Neural progenitor cell (in vitro differentiated cells): Measurements from ENCODE around the gene FILIP1. TPM values are rescaled to one million over a fixed set of nuclear protein-coding genes. Genes with fewer than 3 reads are reported as not detected.

Experiments
- DNase-seq: peaks from one replicate; pipeline ENCODE4 v3.0.0-alpha.2; 2016; ENCODE audit warnings: low spot score
- H2AFZ ChIP-seq: fragments of 200-600 bp; sonication (generic); replicated peaks from 2 replicates; pipeline ENCODE4 v1.6.1; 2016; ENCODE audit warnings: antibody characterized with exemption
- H3F3A ChIP-seq: fragments of 200-600 bp; sonication (generic); 2 replicates; pipeline ENCODE4 v1.6.1; 2016; ENCODE audit warnings: antibody characterized with exemption, low read depth
- H3K27ac ChIP-seq: fragments of 200-600 bp; sonication (generic); 2 replicates; pipeline ENCODE4 v1.5.1; 2016; ENCODE audit warnings: mild to moderate bottlenecking
- H3K27me3 ChIP-seq: fragments of 200-600 bp; sonication (generic); 2 replicates; pipeline ENCODE4 v1.6.1; 2016; ENCODE audit warnings: mild to moderate bottlenecking, moderate library complexity
- H3K36me3 ChIP-seq: fragments of 200-600 bp; sonication (generic); 2 replicates; pipeline ENCODE4 v1.5.1; 2016
- H3K4me1 ChIP-seq: fragments of 200-600 bp; sonication (generic); 2 replicates; pipeline ENCODE4 v1.6.1; 2016; ENCODE audit warnings: mixed run types
- H3K4me2 ChIP-seq: fragments of 200-600 bp; sonication (generic); 2 replicates; pipeline ENCODE4 v1.6.1; 2016
- H3K4me3 ChIP-seq: fragments of 200-600 bp; sonication (generic); 2 replicates; pipeline ENCODE4 v1.5.1; 2016
- H3K79me2 ChIP-seq: fragments of 200-600 bp; sonication (generic); 2 replicates; pipeline ENCODE4 v1.6.1; 2016; ENCODE audit warnings: low read depth
- H3K9ac ChIP-seq: fragments of 200-600 bp; sonication (generic); 2 replicates; pipeline ENCODE4 v1.6.1; 2016
- H3K9me3 ChIP-seq: fragments of 200-600 bp; sonication (generic); 2 replicates; pipeline ENCODE4 v1.5.1; 2016; ENCODE audit warnings: low read depth
- H4K20me1 ChIP-seq: fragments of 200-600 bp; sonication (generic); 2 replicates; pipeline ENCODE4 v1.6.1; 2016; ENCODE audit warnings: low read depth
- H3K27ac Mint-ChIP-seq: 3 replicates; pipeline ENCODE4 v1.8.0; 2021; ENCODE audit warnings: mixed read lengths
- H3K27me3 Mint-ChIP-seq: 2 replicates; pipeline ENCODE4 v1.8.0; 2022; ENCODE audit warnings: low read depth, mild to moderate bottlenecking, inconsistent platforms, moderate library complexity, mixed read lengths; ENCODE audit not compliant: insufficient read depth
- H3K36me3 Mint-ChIP-seq: 3 replicates; pipeline ENCODE4 v1.8.0; 2021; ENCODE audit warnings: mixed read lengths
- H3K4me1 Mint-ChIP-seq: 3 replicates; pipeline ENCODE4 v1.8.0; 2021; ENCODE audit warnings: mixed read lengths
- H3K4me3 Mint-ChIP-seq: 3 replicates; pipeline ENCODE4 v1.8.0; 2021; ENCODE audit warnings: mild to moderate bottlenecking, moderate library complexity, mixed read lengths
- H3K9me3 Mint-ChIP-seq: 3 replicates; pipeline ENCODE4 v1.8.0; 2020; ENCODE audit warnings: mixed read lengths
- CTCF ChIP-seq: fragments of 200-600 bp; sonication (generic); IDR thresholded peaks from 2 replicates; pipeline ENCODE4 v1.5.1; 2017; ENCODE audit warnings: antibody characterized with exemption, mild to moderate bottlenecking
- EZH2 ChIP-seq: fragments of 200-600 bp; sonication (generic); IDR thresholded peaks from 2 replicates; pipeline ENCODE4 v1.6.1; 2017; ENCODE audit warnings: antibody characterized with exemption, mild to moderate bottlenecking, moderate library complexity
- EZH2phosphoT487 ChIP-seq: fragments of 200-600 bp; sonication (generic); IDR thresholded peaks from 2 replicates; pipeline ENCODE4 v1.6.1; 2017; ENCODE audit warnings: antibody characterized with exemption
- total RNA-seq: library from RNA; depleted of rRNA; stranded (reverse); fragments of >200 nt; gene quantifications from 2 replicates; pipeline ENCODE4 v1.2.3, GENCODE V29; 2015; ENCODE audit warnings: low replicate concordance

The FILIP1 gene
- total RNA-seq, 1 donor from 2014 or later, result 22.6 TPM

GRCh38 chr6:75480425-75480824 is 13.2 kb downstream of the FILIP1 start:
- Mint-ChIP-seq H3K4me3 (no peak overlapping the region), H3K27ac (no peak overlapping the region), H3K27me3 (no peaks in the 10 kb centered on the region), H3K4me1 (peaks cover 4% of the 10 kb centered on the region), H3K9me3 (no peaks in the 10 kb centered on the region), H3K36me3 (no peaks in the 10 kb centered on the region)
- Histone ChIP-seq H3K27ac (no peak overlapping the region), H3K4me3 (no peak overlapping the region), H2AFZ (peak overlapping the region; percentile 75), H3K9me3 (no peaks in the 10 kb centered on the region), H3K79me2 (no peaks in the 10 kb centered on the region), H3K4me1 (peaks cover 3% of the 10 kb centered on the region), H3K9ac (no peak overlapping the region), H3K36me3 (no peaks in the 10 kb centered on the region), H3F3A (no peaks in the 10 kb centered on the region), H3K4me2 (no peak overlapping the region), H4K20me1 (no peaks in the 10 kb centered on the region), H3K27me3 (no peaks in the 10 kb centered on the region)
- TF ChIP-seq CTCF, result no peak
- no peak for TF ChIP-seq EZH2phosphoT487
- no peak for TF ChIP-seq EZH2
- DNase-seq, result no peak

GRCh38 chr6:75479712-75480111 is 13.9 kb downstream of the FILIP1 start:
- H3K36me3 ChIP-seq, result no peaks in the 10 kb centered on the region
- Mint-ChIP-seq H3K27ac (no peak overlapping the region), H3K27me3 (no peaks in the 10 kb centered on the region), H3K4me3 (no peak overlapping the region), H3K36me3 (no peaks in the 10 kb centered on the region), H3K9me3 (no peaks in the 10 kb centered on the region), H3K4me1 (peaks cover 4% of the 10 kb centered on the region)
- no peaks in the 10 kb centered on the region for H3K79me2 ChIP-seq
- no peaks in the 10 kb centered on the region for H3F3A ChIP-seq
- no peak overlapping the region for H3K27ac ChIP-seq
- H2AFZ ChIP-seq, result no peak overlapping the region
- H3K9me3 ChIP-seq, result no peaks in the 10 kb centered on the region
- no peaks in the 10 kb centered on the region for H3K27me3 ChIP-seq
- H3K4me2 ChIP-seq, result no peak overlapping the region
- DNase-seq, result no peak
- H4K20me1 ChIP-seq, result no peaks in the 10 kb centered on the region
- no peak overlapping the region for H3K9ac ChIP-seq
- TF ChIP-seq EZH2, result no peak
- no peak for TF ChIP-seq EZH2phosphoT487
- TF ChIP-seq CTCF, result no peak
- H3K4me1 ChIP-seq, result peaks cover 3% of the 10 kb centered on the region
- H3K4me3 ChIP-seq, result no peak overlapping the region

- Mint-ChIP-seq H3K4me3 (no peak overlapping the region), H3K9me3 (no peaks in the 10 kb centered on the region), H3K4me1 (peaks cover 4% of the 10 kb centered on the region), H3K27ac (no peak overlapping the region), H3K36me3 (no peaks in the 10 kb centered on the region), H3K27me3 (no peaks in the 10 kb centered on the region)
- Histone ChIP-seq H2AFZ (no peak overlapping the region), H3F3A (no peaks in the 10 kb centered on the region), H3K4me1 (peaks cover 3% of the 10 kb centered on the region), H3K9ac (no peak overlapping the region), H3K9me3 (no peaks in the 10 kb centered on the region), H3K36me3 (no peaks in the 10 kb centered on the region), H3K27ac (no peak overlapping the region), H4K20me1 (no peaks in the 10 kb centered on the region), H3K27me3 (no peaks in the 10 kb centered on the region), H3K79me2 (no peaks in the 10 kb centered on the region), H3K4me2 (no peak overlapping the region), H3K4me3 (no peak overlapping the region)
- TF ChIP-seq EZH2phosphoT487, result no peak
- no peak for TF ChIP-seq EZH2
- no peak for TF ChIP-seq CTCF
- DNase-seq, result no peak
These were observed 14.7 kb downstream of the FILIP1 start for GRCh38 chr6:75478929-75479328.

- TF ChIP-seq EZH2 (no peak), EZH2phosphoT487 (no peak), CTCF (no peak)
- H3K4me3 ChIP-seq, result no peak overlapping the region
- no peaks in the 10 kb centered on the region for H3K36me3 ChIP-seq
- no peaks in the 10 kb centered on the region for H3K79me2 ChIP-seq
- Mint-ChIP-seq H3K4me3 (no peak overlapping the region), H3K4me1 (no peaks in the 10 kb centered on the region), H3K36me3 (no peaks in the 10 kb centered on the region), H3K27me3 (peaks cover 2% of the 10 kb centered on the region), H3K27ac (no peak overlapping the region), H3K9me3 (no peaks in the 10 kb centered on the region)
- DNase-seq, result no peak
- no peaks in the 10 kb centered on the region for H3K27me3 ChIP-seq
- no peak overlapping the region for H3K9ac ChIP-seq
- H4K20me1 ChIP-seq, result no peaks in the 10 kb centered on the region
- H3K4me2 ChIP-seq, result no peak overlapping the region
- no peaks in the 10 kb centered on the region for H3K9me3 ChIP-seq
- H3K27ac ChIP-seq, result no peak overlapping the region
- peaks cover 4% of the 10 kb centered on the region for H3K4me1 ChIP-seq
- peaks cover 3% of the 10 kb centered on the region for H3F3A ChIP-seq
- no peak overlapping the region for H2AFZ ChIP-seq
These were observed 20.7 kb downstream of the FILIP1 start for GRCh38 chr6:75472885-75473284.
